ENCODE measurements around the gene LDLRAD2. TPM values are rescaled to one million over a fixed set of nuclear protein-coding genes. Genes with fewer than 3 reads are reported as not detected.
"Not testable (repeated sequence)": the region's sequence is repeated elsewhere in the genome, so short reads cannot be mapped to it uniquely, and the experiment has no call there.

The LDLRAD2 gene
- total RNA-seq, 3 donors from 2014 or later, result 0.33 TPM; not detected in 2

- no peak overlapping the region for H3K27ac ChIP-seq
- H3K27me3 ChIP-seq, result no peaks in the 10 kb centered on the region
- H3K4me1 ChIP-seq, result no peaks in the 10 kb centered on the region
- TF ChIP-seq, protein P1, sequence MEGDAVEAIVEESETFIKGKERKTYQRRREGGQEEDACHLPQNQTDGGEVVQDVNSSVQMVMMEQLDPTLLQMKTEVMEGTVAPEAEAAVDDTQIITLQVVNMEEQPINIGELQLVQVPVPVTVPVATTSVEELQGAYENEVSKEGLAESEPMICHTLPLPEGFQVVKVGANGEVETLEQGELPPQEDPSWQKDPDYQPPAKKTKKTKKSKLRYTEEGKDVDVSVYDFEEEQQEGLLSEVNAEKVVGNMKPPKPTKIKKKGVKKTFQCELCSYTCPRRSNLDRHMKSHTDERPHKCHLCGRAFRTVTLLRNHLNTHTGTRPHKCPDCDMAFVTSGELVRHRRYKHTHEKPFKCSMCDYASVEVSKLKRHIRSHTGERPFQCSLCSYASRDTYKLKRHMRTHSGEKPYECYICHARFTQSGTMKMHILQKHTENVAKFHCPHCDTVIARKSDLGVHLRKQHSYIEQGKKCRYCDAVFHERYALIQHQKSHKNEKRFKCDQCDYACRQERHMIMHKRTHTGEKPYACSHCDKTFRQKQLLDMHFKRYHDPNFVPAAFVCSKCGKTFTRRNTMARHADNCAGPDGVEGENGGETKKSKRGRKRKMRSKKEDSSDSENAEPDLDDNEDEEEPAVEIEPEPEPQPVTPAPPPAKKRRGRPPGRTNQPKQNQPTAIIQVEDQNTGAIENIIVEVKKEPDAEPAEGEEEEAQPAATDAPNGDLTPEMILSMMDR (IDR thresholded peaks at IDR 0.05), result no peak
- TF ChIP-seq POLR2A (IDR thresholded peaks at IDR 0.05) (no peak), POLR2AphosphoS5 (IDR thresholded peaks at IDR 0.05) (no peak)
- no peak overlapping the region for H3K4me3 ChIP-seq
- DNase-seq (ENCODE audit: low spot score in 2 of 2), result no peak
- H3K9me3 ChIP-seq, result no peaks in the 10 kb centered on the region
- no peaks in the 10 kb centered on the region for H3K36me3 ChIP-seq
- intact Hi-C loops (cut with DNase I; ENCODE audit: low total_unique reads), result no loop called here
Observed at GRCh38 chr1:21766210-21766609, 45.9 kb upstream of the LDLRAD2 start.

GRCh38 chr1:21767106-21767505 lies 45.0 kb upstream of the LDLRAD2 start:
- H3K4me3 ChIP-seq; H3K9me3 ChIP-seq; H3K27ac ChIP-seq; H3K36me3 ChIP-seq; H3K4me1 ChIP-seq; DNase-seq (ENCODE audit: low spot score in 2 of 2); intact Hi-C loops (cut with DNase I; ENCODE audit: low total_unique reads); H3K27me3 ChIP-seq: not testable (repeated sequence)

GRCh38 chr1:21770201-21770600 lies 41.9 kb upstream of the LDLRAD2 start:
- H3K27me3 ChIP-seq, result no peaks in the 10 kb centered on the region
- TF ChIP-seq, protein P1 (IDR thresholded peaks at IDR 0.05), result no peak
- TF ChIP-seq POLR2A (IDR thresholded peaks at IDR 0.05), result no peak
- TF ChIP-seq POLR2AphosphoS5 (IDR thresholded peaks at IDR 0.05), result no peak
- H3K4me3 ChIP-seq, result no peak overlapping the region
- H3K36me3 ChIP-seq, result no peaks in the 10 kb centered on the region
- H3K9me3 ChIP-seq, result no peaks in the 10 kb centered on the region
- DNase-seq (ENCODE audit: low spot score in 2 of 2), result no peak
- no peak overlapping the region for H3K27ac ChIP-seq
- H3K4me1 ChIP-seq, result no peaks in the 10 kb centered on the region
- intact Hi-C loops (cut with DNase I; ENCODE audit: low total_unique reads), result no loop called here

DNA sequence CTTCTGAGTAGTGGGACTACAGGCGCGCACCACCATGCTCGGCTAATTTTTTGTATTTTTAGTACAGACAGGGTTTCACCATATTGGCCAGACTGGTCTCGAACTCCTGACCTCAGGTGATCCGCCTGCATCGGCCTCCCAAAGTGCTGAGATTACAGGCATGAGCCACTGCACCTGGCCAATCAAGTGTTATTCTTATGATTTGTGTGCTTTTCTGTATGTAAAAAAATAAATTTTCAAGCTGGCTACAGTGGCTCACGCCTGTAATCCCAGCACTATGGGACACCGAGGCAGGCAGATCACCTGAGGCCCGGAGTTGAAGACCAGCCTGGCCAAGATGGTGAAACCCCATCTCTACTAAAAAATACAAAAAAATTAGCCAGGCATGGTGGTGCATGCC lies 41.5 kb upstream of the LDLRAD2 start:
- DNase-seq (ENCODE audit: low spot score in 2 of 2); intact Hi-C loops (cut with DNase I; ENCODE audit: low total_unique reads); H3K27ac ChIP-seq; H3K4me1 ChIP-seq; H3K4me3 ChIP-seq; H3K36me3 ChIP-seq; H3K9me3 ChIP-seq; H3K27me3 ChIP-seq: not testable (repeated sequence)

DNA sequence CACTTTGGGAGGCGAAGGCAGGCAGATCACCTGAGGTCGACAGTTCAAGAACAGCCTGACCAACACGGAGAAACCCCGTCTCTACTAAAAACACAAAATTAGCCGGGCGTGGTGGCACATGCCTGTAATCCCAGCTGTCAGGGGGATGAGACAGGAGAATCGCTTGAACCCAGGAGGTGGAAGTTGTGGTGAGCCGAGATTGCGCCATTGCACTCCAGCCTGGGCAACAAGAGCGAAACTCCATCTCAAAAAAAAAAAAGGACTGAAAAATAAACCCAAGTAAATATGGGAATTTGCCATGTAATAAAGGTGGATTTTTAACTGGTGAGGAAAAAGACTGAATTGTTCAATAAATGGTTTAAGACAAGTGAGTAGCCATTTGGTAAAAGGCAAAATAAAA lies 40.4 kb upstream of the LDLRAD2 start:
- H3K27ac ChIP-seq; intact Hi-C loops (cut with DNase I; ENCODE audit: low total_unique reads); H3K4me3 ChIP-seq; H3K27me3 ChIP-seq; H3K9me3 ChIP-seq; H3K36me3 ChIP-seq; H3K4me1 ChIP-seq; DNase-seq (ENCODE audit: low spot score in 2 of 2): not testable (repeated sequence)

GRCh38 chr1:21773585-21773984 lies 38.5 kb upstream of the LDLRAD2 start:
- Histone ChIP-seq H3K27me3 (no peaks in the 10 kb centered on the region), H3K36me3 (no peaks in the 10 kb centered on the region), H3K4me3 (no peak overlapping the region), H3K9me3 (no peaks in the 10 kb centered on the region), H3K27ac (peak overlapping the region in 1 of 2 donors; percentile 21), H3K4me1 (no peaks in the 10 kb centered on the region)
- no peak for DNase-seq (ENCODE audit: low spot score in 2 of 2)
- TF ChIP-seq, protein P1 (IDR thresholded peaks at IDR 0.05), result no peak
- no peak for TF ChIP-seq POLR2AphosphoS5 (IDR thresholded peaks at IDR 0.05)
- TF ChIP-seq POLR2A (IDR thresholded peaks at IDR 0.05), result no peak
- intact Hi-C loops (cut with DNase I; ENCODE audit: low total_unique reads), result no loop called here

DNA sequence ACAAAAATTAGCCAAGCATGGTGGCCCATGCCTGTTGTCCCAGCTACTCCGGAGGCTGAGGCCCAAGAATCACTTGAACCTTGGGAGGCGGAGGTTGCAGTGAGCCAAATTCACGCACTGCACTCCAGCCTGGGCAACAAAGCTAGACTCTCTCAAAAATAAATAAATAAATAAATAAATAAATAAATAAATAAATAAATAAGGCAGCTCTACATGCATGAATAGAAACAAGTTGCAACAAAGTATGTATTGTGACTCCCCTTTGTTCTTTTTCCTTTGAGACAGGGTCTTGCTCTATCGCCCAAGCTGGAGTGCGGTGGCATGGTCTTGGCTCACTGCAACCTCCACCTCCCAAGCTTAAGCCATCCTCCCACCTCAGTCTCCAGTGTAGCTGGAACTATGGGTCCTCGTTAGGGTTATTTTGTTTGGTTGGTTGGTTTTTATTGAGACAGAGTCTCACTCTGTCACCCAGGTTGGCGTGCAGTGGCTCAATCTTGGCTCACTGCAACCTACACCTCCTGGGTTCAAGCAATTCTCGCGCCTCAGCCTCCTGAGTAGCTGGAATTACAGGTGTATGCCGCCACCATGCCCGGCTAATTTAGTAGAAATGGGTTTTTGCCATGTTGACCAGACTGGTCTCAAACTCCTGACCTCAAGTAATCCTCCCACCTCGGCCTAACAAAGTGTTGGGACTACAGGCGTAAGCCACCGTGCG lies 37.1 kb upstream of the LDLRAD2 start:
- TF ChIP-seq, protein P1 (IDR thresholded peaks at IDR 0.05), result no peak
- TF ChIP-seq POLR2A (IDR thresholded peaks at IDR 0.05), result no peak
- Histone ChIP-seq H3K9me3 (no peaks in the 10 kb centered on the region), H3K36me3 (no peaks in the 10 kb centered on the region), H3K27ac (peak overlapping the region; percentile 56 to 60), H3K27me3 (no peaks in the 10 kb centered on the region), H3K4me1 (no peaks in the 10 kb centered on the region), H3K4me3 (no peak overlapping the region)
- intact Hi-C loops (cut with DNase I; ENCODE audit: low total_unique reads), result no loop called here
- no peak for DNase-seq (ENCODE audit: low spot score in 2 of 2)
